HG03097 (cell line): ENCODE measurements around the gene TNPO1.
A peak's percentile ranks its signal among the peaks of the same experiment; 100 is the strongest.
"Not testable (repeated sequence)": the region's sequence is repeated elsewhere in the genome, so short reads cannot be mapped to it uniquely, and the experiment has no call there.

Experiments
- ATAC-seq: cut with Tn5 transposase; IDR thresholded peaks from one replicate; pipeline ENCODE4 v1.9.1; 2021; ENCODE audit not compliant: unreplicated experiment, low FRiP score

Gene TNPO1

DNA sequence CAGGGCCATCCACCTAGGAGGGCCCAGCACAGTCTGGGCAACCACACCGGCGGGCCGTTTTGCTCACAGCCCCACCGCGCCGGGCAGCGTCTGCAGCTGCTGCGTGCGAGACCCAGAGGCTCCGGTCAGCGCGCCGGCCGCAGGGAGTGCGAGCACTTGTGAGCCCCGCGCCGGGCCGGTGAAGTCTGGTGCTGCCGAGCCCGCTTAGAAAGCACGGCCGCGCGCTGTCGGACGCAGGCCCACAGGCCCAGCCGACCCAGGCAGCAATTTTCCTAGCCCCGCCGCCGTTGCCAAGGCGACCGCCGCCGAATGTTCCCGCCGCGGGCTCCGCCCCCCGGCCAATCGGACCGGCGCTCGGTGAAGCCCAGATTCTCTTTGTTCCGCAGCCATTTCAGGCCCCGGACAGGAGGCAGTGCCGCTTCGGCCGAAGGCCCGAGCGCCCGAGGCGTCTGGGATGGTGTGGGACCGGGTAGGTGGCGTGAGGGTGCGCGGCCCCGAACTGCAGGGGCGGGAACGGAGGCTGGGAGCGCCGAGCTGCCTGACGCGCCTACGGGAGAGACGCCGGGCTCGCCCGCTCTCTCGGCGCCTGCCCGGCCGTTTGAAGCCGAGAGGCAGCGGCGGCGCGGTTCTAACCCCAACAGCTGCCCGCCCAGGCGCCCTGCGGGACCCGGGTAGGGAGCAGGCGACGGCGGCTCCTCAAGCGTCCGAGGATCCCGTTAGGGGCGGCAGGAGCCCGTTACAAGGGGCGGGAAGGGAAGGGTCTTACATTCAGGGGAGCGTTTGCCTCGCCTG, at the start of gene TNPO1:
Gene TNPO1, plus strand, starts transcription at position 378 of the 792 bp plus-strand sequence. Its CDS starts 77 bp downstream, at position 455.
- ATAC-seq: peak; percentile 85

DNA sequence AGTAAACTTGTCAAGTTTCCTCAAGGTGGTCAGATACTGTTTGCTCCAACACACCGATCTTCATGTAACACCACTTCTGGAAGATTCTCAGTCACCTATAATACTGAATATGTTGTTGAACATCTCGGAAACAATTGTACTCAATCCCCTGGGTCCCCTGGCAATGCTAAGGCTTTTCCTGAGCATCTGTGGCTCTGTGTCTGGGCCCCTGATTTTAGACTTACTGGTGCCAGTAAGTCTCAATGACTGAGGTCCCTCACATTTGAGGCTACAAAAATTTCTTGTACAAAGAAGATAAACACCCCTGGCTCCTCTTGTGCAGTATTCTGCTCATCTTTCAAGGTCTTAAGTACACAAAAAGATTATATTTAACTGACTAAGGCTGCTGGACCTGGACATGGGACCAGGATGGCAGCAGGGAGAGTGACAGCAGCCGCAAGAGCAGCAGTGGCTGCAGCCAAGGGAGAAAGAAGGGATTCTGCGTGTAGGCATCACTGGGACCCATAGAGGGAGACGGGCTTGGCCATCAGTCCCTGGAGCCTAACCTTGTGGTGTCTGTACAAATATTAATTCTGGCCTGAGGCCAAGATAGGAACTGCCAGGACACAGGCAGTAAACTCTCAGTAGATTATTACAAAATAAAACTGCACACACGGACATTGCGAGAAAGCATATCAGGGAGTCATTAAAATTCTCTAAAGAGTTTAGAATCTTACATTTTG, 49.0 kb upstream of the TNPO1 start:
- no peak for ATAC-seq

DNA sequence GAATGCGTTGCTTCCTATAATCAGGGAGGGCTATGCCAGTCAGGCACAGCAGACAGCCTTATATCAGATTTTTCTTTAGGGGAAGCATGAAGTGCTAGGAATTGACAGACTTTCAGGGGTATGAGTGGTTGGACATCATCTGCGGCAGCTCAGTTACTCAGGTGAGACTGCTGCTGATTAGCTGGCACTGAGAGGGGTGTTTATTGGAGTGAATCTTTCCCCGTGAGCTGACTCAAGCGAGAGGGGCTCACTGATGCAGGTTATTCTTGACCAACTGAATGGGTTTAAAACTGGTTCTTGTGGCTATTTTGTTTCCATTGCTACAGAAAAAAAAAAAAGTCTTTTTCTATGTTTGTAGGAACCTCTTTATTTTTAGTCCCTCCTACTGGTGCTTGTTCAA, 46.2 kb upstream of the TNPO1 start:
- no peak for ATAC-seq

DNA sequence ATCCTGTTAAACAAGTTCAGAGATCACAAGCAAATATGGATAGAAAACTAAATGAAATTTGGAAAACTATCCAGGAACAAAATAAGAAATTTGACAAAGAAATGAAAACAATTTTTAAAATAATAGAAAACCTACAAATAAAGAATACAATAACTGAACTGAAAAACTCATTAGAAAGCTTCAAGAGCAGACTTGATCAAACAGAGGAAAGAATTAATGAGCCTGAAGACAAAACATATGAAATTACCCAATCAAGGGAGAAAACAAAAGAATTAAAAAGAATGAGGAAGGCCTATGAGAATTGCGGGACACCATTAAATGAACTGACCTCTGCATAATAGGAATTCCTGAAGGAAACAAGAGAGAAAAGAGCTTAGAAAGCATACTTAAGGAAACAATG, 39.8 kb upstream of the TNPO1 start:
- ATAC-seq: no peak

DNA sequence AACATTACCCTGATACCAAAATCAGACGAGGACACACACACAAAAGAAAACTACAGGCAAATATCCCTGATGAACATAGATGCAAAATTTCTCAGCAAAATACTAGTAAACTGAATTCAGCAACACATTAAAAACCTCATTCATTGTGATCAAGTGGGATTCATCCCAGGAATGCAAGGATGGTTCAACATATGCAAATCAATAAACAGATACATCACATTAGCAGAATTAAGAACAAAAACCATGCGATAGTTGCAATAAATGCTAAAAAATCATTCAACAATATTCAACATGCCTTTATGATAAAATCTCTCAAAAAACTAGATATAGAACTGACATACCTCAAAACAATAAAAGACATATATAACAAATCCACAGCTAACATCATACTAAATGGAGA, 36.9 kb upstream of the TNPO1 start:
- ATAC-seq: no peak

DNA sequence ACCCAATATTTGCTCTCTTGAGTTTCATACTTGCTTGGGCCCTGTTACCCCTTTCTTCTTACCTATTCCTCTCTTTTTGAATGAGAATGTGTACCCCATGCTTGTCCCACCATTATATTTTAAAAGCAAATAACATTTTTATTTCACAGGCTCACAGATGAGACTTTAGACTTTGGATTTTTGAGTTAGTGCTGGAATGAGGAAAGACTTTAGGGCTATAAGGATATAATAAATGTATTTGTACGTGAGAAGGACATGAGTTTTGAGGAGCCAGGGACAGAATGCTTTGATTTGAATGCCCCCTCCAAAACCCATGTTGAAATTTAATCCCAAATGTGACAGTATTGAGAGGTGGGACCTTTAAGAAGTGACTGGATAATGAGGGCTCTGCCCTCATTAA, 33.1 kb upstream of the TNPO1 start:
- no peak for ATAC-seq

DNA sequence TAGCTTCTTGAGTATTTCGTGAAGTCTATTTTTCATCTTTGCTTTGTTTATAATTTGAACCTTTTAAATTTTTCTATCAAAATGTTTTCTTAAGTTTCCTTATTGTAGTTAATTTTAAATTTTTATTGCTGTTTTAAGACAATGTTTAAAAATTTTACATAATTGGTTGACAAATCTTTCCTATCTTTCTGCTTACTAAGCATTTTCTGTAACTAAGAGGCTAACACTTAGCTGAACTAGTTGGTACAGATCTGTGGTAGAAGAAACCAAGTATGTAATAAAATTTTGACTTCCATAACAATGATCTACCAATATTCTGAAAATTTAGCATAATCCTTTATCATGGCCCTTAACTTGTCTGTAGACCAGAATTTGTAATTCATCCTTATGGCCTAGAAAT, 32.3 kb upstream of the TNPO1 start:
- ATAC-seq: no peak

DNA sequence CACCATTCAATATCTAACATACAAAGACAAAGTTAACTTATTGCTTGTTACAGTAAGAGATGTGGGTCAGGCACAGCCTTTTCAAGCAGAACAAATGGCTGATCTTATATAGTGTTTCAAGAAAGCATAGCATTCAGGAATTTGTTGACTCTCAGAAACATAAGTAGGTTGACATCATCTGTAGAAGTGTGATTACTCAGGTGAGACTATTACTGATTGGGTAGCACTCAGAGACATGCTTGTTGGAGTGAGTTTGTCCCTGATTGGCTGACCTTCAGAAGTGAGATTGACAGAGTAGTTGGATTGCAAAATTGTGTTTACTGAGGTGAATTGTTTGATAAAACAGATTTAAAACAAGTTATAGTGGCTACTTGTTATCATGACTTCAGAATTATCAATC, 30.7 kb upstream of the TNPO1 start:
- no peak for ATAC-seq

DNA sequence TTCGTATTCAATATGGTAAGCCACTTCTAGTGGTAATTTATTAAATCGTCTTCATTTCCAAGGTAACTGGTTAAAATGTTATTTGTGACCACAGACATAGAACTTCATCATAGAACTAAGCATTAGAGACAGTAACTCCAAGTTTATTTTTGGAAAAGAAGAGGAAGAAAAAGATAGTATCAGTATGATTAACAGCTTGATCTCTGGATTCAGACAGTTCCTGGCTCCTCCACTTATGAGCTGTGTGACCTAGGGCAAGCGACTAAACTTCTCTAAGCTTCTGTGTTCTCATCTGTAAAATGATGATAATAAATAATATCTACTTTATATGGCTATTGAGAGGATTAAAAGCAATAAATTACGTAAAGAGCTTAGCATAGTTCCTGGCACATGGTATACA, 29.8 kb upstream of the TNPO1 start:
- no peak for ATAC-seq

DNA sequence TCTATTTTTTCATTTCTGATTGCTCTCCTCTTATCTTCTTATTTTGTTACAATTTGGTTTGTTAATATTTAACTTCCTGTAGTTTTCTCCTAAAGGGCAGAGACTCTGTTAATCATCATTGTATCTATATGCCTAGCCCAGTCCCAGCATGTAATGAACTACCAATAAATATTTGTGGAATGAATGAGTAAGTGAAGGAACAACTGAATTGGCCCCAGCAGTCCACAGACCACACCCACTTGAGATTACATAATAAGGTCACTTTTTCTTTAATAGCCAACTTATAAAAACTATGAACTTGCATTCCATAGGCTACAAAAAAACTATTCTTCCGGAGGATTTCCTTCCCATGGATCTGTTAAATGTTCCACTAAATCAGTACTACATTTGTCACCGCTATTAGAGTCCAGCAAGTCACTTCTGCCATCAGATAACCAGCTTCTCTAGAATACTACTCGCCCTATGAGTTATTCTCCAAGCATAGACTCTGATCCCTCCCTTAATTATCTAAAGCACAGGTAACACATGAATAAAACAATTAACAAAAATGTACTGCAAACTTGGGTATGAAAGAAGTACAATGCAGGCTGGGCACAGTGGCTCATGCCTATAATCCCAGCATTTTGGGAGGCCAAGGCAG, 27.5 kb upstream of the TNPO1 start:
- no peak for ATAC-seq

DNA sequence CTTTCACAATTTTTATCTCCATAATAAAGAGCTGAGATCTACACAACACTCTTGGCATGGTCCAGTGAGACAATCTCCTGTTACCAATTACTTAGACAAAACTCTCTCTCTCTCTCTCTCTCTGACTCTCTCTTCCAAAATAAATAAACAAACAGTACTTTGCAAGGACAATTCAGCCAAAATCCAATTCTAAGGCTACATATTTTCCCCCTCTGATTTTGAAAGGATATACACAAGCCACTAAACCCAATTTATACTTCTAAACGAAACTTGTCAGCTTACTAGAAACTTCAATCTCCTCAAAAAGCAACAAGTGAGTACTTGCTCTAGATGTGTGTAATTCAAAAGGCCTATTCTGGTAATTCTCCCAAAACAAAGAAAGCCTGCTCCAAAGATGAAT, 26.3 kb upstream of the TNPO1 start:
- ATAC-seq: no peak

DNA sequence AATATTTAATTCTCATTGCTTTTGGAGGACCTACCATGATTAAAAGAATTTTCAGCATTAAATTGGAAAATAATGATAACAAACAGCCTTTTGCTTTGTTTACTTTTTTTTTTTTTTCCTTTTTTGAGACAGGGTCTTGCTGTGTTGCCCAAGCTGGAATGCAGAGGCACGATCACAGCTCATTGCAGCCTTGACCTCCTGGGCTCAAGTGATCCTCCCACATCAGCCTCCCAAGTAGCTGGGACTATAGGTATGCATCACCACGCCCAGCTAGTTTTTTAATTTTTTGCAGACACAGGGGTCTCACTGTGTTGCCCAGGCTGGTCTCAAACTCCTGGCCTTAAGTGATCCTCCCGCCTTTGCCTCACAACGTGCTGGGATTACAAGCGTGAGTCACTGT, 23.8 kb upstream of the TNPO1 start:
- ATAC-seq: not testable (repeated sequence)

DNA sequence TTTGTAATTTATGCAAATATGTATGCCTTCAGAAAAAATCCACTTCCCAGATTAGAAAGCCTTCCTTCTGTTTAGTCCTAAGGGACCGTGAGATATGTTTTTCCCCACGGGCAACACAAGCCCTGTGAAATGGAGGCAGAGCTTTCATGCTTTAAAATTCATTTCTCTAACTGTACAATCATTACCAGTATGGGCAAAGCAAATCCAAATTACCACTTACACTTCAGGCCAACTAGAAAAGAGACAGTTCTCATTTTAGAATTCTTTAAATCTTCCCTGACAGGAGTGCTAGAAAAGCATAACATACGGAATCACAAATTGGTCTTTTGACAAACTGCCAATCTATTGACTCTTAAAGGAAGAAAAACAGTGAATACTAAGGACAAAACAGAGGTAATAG, 20.5 kb upstream of the TNPO1 start:
- ATAC-seq: no peak

DNA sequence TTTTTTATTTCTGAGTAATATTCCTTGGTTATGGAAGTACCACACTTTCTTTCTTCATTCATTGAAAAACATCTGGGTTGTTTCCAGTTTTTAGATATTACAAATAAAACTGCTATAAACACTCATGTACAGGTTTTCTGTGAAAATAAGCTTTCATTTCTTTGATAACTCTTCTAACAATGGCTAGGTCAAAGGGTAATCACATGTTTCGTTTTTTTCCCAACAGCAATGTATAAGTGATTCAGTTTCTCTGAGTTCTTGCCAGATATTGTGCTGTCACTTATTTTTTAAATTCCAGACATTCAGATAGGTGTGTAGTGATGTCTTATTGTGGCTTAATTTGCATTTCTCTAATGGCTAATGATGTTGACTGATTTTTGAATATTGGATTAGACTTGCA, 16.7 kb upstream of the TNPO1 start:
- ATAC-seq: no peak

DNA sequence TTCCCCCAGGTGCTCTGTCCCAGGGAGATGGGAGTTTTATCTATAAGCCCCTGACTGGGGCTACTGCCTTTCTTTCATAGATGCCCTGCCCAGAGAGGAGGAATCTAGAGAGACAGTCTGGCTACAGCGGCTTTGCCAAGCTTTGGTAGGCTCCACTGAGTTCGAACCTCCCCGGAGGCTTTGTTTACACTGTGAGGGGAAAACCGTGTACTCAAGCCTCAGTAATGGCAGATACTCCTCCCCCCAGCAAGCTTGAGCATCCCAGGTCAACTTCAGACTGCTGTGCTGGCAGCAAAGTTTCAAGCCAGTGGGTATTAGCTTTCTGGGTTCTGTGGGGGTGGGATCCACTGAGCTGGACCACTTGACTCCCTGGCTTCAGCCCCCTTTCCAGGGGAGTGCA, 7.8 kb upstream of the TNPO1 start:
- ATAC-seq: not testable (repeated sequence)

DNA sequence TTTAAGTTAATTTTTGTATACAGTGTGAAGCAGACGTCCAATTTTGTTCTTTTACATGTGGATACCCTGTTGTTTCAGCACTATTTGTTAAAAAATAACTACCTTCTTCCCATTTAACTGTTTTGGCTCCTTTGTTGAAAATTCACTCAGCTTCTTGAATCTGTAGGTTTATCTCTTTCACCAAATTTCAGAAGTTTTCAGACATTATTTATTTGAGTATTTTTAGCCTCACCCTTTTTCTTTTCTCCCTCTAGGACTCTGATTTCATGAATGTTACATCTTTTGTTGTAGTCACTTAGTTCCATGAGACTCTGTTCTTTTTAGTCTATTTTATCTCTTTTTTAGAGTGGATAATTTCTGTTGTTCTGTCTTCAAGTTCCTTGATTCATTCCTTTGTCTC, 4.6 kb upstream of the TNPO1 start:
- no peak for ATAC-seq

DNA sequence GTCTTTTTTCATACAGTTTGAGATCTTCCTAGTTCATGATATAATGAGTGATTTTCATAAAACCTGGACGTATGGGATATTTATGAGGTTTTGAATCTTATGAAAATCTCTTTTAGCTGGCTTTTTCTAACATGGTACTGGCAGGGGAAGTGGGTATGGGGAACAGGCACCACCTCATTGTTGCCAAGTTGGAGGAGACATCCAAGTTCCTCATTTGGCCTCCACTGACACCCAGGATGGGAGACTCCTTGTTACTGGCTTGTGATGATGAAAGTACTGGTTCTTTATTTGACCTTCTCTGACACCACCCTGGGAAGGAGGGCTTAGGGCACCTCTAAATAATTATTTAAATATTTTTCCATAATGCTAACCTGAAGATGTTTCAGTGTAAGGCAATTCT, 4.0 kb upstream of the TNPO1 start:
- no peak for ATAC-seq

DNA sequence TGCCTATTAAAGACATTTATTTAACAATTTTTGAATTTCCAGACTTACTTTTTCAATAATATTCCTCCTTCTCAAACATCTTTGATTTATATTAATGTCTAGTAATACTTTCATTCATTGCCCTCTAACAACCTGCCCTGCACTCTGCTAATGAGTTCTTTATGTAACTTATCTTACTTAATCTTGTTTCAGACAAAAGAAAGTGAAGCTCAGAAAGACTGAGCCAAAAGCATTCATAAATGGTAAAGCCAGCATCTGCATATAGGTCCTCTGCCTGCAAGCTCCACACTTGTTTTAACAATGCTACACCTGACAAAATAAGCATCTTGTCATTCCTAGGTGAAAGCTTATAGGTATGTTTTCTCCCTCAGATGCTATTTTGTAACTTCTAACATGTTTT, 2.4 kb upstream of the TNPO1 start:
- ATAC-seq: no peak

DNA sequence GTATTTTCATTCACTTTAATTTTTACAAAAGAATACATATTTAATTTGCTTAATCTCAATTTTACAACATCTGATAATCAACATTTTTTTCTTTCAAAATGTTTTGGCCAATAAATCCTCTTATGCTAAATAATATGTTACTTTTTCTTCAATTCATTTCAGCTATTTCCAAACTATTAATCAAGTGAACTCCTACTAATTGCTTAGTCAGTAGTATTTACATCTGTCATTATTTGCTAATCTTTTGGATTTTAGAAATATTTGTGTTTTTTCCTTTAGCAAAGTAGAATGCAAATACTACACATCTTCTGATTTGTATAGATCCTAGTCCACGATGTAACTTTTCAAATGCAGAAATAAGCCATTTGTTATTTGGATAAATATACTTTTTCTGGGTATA, 1.6 kb upstream of the TNPO1 start:
- ATAC-seq: no peak

DNA sequence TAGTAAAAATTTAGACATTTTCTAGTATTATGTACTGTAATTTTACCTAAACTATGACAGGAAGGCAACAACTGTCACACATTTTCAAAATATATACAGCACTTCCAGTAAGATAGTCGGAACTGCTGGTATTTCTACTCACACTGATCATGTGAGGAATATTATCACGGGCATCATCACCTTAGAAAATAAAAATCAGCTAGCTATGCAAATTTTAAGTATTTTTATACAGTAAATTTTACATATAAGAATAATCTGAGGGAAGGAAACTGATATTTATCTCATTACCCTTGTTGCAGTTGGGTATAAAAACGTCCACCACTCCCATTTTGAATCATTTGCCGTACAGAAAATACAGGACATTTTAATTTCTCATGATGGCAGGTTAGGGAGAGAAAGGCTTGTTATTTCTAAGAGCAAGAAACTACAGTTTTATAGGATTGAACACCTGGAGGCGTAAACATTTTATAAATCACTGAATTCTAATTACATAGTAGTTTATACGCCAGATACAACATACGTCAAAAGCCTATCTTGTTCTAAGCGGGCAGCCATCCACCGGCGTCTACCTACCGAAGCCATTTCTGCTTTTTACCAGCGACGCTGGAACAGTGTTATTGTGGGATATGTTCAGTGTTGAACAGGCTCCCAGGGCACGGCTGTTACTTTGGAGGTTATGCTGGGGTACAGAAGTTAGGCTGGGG, 729 bp upstream of the TNPO1 start:
- no peak for ATAC-seq

DNA sequence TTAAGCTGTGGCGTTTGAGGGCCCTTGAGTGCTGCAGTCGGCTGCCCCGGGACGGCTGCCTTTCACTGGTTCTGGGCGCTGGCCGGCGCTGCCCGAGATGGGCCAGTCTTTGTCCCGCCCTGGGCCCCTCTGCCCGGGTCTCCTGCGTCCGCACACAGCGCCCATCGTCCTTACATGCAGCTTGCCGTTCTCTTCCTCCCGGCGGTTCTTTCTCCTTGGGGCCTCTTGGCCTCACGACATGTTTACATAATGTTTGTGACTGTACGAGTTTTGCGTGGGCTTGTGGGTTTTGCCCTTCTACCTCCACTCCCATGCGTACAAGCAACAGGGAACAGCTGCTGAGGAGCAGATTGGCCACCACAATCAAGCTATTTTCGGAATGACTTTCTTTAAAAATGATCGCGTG, 618 bp downstream of the TNPO1 start:
- peak; percentile 25 for ATAC-seq
